Measurements from ENCODE around the gene GDPD3.

The GDPD3 gene

GRCh38 chr16:30075503-30076275, 37.6 kb downstream of the GDPD3 start, which contains the start of gene PPP4C:
Gene PPP4C (plus strand): TSS chr16:30075994. CDS start chr16:30076378, 384 bp downstream.
- peak; percentile 60 to 86 (median 76) for DNase-seq

- no peak for DNase-seq
Observed at GRCh38 chr16:30070490-30070889, 42.8 kb downstream of the GDPD3 start.

- no peak for DNase-seq
Observed at GRCh38 chr16:30069611-30070462, 43.5 kb downstream of the GDPD3 start.

GRCh38 chr16:30068750-30069610, 44.4 kb downstream of the GDPD3 start:
- peak in 3 of 4 experiments; percentile 23 to 46 (median 29) for DNase-seq

- DNase-seq, result no peak
Observed at GRCh38 chr16:30068333-30068732, 45.0 kb downstream of the GDPD3 start.

GRCh38 chr16:30067584-30067916, 45.8 kb downstream of the GDPD3 start:
- no peak for DNase-seq

GRCh38 chr16:30066761-30067583, 46.4 kb downstream of the GDPD3 start:
- no peak for DNase-seq

- no peak for DNase-seq
Observed at GRCh38 chr16:30065943-30066760, 47.2 kb downstream of the GDPD3 start.

- peak; percentile 82 to 92 (median 86) for DNase-seq
Observed at GRCh38 chr16:30065102-30065942, 48.0 kb downstream of the GDPD3 start, which contains the start of gene ALDOA. Gene ALDOA (plus strand): TSS chr16:30065760. CDS start chr16:30066898, 1,138 bp downstream.

- DNase-seq, result no peak
Observed at GRCh38 chr16:30064729-30065101, 48.6 kb downstream of the GDPD3 start.

- peak in 3 of 4 experiments; percentile 33 to 61 (median 46) for DNase-seq
Observed at GRCh38 chr16:30063893-30064728, 49.2 kb downstream of the GDPD3 start.

GRCh38 chr16:30063278-30063892, 50.0 kb downstream of the GDPD3 start:
- no peak for DNase-seq

- no peak for DNase-seq
Observed at GRCh38 chr16:30060836-30061554, 52.3 kb downstream of the GDPD3 start.

GRCh38 chr16:30060346-30060745, 53.0 kb downstream of the GDPD3 start:
- DNase-seq, result no peak

- peak in 2 of 4 experiments; percentile 21 to 29 for DNase-seq
Observed at GRCh38 chr16:30054959-30055553, 58.3 kb downstream of the GDPD3 start.
